ENCODE measurements around the gene C10orf53.

GRCh38 chr10:49657606-49658005, 21.8 kb upstream of the C10orf53 start:
- TF ChIP-seq CTCF (IDR thresholded peaks at IDR 0.05) = no peak
- no peak for TF ChIP-seq POLR2A (IDR thresholded peaks at IDR 0.05)

All from vagina (tissue), 2 donors.